GM12865 (cell line): ENCODE results near the gene CCSER1.
"Not testable (repeated sequence)": the region's sequence is repeated elsewhere in the genome, so short reads cannot be mapped to it uniquely, and the experiment has no call there.

ENCODE experiments used
- DNase-seq: peaks from one replicate; pipeline ENCODE4 v3.0.0; 2010; ENCODE audit warnings: low read depth
- H3K4me3 ChIP-seq: 2 replicates; pipeline ENCODE4 v1.5.1; 2011; ENCODE audit warnings: mild to moderate bottlenecking, low read depth, low read length, control low read depth
- TF ChIP-seq, protein P1 (sequence below): IDR thresholded peaks from 2 replicates; pipeline ENCODE4 v1.5.1; 2011; ENCODE audit warnings: low read length, control low read depth, low read depth, inconsistent platforms; ENCODE audit not compliant: insufficient read depth; ENCODE audit errors: missing control alignments

Gene CCSER1

DNA sequence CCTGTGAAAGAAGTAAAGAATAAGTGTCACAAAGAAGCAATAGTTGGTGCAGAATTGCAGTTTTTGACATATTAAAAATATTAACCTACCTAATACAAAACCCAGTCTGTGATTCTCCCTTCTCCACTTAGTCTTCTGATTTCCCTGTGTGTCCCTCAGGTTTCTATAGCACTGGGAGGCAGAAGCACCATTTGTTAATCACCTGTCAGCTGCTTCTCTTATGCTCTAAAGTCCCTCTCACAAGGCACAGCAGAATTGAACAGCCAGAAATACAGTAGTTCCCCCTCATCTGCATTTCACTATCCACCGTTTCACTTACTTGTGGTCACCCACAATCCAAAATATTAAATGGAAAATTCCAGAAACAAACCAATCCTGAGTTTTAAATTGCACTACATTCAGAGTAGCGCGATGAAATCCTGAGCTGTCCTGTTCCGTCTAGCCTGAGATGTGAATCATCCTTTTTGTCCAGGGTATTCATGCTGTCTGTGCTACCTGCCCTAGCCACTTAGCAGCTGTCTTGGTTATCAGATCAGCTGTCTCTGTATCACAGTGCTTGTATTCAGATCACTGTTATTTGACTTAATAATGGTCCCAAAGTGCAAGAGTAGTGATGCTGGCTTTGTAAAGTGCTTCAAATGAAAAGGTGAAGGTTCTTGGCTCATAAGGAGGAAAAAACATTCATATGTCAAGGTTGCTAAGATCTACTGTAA is 1192.5 kb downstream of the CCSER1 start:
- TF ChIP-seq, protein P1, sequence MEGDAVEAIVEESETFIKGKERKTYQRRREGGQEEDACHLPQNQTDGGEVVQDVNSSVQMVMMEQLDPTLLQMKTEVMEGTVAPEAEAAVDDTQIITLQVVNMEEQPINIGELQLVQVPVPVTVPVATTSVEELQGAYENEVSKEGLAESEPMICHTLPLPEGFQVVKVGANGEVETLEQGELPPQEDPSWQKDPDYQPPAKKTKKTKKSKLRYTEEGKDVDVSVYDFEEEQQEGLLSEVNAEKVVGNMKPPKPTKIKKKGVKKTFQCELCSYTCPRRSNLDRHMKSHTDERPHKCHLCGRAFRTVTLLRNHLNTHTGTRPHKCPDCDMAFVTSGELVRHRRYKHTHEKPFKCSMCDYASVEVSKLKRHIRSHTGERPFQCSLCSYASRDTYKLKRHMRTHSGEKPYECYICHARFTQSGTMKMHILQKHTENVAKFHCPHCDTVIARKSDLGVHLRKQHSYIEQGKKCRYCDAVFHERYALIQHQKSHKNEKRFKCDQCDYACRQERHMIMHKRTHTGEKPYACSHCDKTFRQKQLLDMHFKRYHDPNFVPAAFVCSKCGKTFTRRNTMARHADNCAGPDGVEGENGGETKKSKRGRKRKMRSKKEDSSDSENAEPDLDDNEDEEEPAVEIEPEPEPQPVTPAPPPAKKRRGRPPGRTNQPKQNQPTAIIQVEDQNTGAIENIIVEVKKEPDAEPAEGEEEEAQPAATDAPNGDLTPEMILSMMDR = no peak
- no peak for DNase-seq
- H3K4me3 ChIP-seq = no peak overlapping the region

DNA sequence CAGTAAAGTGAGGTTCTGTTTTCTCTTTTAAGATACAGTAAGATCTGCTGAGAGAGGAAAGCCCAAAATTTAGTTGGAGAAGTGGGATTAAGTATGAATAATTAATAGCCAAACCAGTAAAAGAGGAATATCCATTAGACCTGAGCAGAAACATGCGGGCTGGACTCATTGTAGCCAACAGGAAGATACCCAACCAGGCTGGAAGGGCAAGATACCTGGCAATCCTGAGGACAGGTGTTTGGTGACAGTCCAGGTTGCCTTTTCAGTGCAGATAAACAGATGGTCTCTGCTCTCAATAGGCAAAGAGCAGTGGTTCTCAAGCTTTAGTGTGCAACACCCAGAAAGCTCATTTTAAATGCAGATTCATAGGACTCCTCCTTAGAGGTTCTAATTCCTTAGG is 1195.8 kb downstream of the CCSER1 start:
- TF ChIP-seq, protein P1 = no peak
- H3K4me3 ChIP-seq = no peak overlapping the region
- no peak for DNase-seq

DNA sequence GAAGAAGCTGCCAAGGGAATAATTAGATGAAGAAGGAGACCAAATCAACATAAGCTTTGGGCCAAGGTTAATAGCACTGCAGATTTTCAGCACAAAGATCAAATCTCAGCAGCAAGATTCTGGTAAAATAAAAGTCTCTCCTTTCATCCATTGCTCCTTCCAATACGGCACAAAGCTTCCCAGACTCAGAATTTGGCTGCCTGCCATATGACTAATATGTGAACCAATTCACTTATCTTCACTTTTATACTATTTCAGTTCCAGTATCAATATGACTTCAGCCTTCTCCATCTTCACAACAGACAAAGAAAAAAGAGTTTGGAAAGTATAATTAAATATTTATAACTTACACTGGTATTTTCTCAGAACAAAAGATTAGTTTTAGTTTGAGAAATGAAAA is 1198.3 kb downstream of the CCSER1 start:
- DNase-seq = peak; percentile 15
- H3K4me3 ChIP-seq = no peak overlapping the region
- TF ChIP-seq, protein P1 = no peak

DNA sequence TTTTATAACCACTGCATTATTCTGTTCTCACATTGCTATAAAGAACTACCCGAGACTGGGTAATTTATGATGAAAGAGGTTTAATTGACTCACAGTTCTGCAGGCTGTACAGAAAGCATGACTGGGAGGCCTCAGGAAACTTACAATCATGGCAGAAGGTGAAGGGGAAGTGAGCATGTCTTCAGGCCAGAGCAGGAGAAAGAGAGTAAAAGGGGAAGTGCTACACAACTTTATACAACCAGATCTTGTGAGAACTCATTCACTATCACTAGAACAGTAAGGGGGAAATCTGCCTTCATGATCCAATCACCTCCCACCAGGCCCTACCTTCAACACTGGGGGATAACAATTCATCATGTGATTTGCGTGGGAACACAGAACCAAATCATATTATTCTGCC is 1199.0 kb downstream of the CCSER1 start:
- not testable (repeated sequence) for DNase-seq

DNA sequence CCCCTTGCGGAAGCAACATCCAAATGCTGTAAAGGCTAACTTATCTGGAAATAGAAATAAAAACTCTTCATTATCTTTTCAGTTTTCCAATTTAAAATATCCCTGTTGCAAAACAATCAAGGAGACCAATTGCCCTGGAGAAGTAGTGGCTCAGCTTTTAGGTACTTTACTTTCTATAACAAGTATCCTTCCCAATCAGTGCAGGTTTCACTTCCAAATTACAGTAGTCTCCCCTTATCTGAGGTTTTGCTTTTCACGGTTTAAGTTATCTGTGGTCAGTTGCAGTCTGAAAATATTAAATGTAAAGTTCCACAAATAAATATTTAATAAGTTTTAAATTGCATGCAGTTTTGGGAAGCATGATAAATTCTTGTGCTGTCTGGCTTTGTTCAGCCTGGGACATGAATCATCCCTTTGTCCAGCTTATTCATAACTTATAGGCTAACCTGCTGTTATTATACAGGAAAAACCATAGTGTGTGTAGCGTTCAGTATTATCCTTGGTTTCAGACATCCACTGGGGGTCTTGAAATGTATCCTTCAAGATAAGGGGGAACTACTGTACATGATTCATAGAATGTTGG is 1203.5 kb downstream of the CCSER1 start:
- no peak for DNase-seq
- no peak overlapping the region for H3K4me3 ChIP-seq
- TF ChIP-seq, protein P1 = no peak

More for the DNA sequence above, 1199.0 kb downstream of the CCSER1 start:
- H3K4me3 ChIP-seq = not testable (repeated sequence)

DNA sequence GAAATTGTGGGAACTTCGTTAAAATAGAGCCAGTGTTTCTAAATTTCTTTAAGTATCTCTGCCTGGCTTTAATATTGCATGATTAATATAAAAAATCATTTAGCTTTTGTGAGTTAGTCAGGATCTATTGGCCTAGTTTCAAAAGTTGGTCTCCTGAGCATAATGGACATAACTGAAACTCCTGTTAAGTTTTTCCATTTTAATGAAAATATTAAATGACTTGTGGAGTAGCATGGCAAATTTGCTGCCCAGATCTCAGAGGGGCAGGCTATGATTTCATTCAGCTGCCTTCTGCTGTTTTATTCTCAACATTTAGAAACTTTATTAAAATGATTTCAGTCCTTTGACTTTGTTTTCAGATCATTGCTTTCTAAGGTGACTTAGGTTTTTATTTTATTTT is 1213.6 kb downstream of the CCSER1 start:
- H3K4me3 ChIP-seq = no peak overlapping the region
- TF ChIP-seq, protein P1 = no peak
- no peak for DNase-seq

DNA sequence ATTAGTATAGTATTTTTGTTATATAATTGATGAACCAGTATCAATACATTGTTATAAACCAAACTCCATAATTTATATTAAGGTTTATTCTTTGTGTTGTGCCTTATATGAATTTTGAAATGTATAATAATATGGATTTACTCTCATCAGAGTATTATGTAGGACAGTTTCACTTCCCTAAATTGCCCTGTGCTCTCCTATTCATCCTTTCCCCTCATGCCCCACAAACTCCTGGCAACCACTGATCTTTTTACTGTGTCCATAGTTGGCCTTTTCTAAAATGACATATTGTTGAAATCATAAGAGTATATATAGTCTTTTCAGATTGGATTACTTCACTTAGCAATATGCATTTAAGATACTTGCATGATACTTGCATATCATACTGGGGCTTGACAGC is 1218.4 kb downstream of the CCSER1 start:
- H3K4me3 ChIP-seq = no peak overlapping the region
- TF ChIP-seq, protein P1 = no peak
- no peak for DNase-seq

DNA sequence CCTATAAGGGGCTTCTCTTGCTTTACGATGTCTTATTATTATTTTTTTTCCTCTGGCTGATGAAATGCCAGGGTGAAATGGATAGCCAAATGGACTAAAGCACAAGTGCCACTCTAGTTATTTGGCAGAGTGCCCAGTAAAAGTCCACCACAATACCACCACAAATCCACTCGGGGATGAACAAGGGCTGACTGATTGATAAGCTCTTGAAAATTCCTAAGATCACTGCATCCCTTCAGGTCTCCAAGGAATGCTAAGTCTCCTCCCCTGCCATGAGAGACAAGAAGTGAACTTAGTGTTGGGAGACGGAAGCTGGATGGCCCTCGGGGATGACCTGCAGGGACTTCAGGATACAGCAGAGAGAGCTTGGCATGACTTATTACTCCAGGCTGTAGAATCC is 1229.3 kb downstream of the CCSER1 start:
- peak overlapping the region; percentile 33 for H3K4me3 ChIP-seq
- DNase-seq = not testable (repeated sequence)

DNA sequence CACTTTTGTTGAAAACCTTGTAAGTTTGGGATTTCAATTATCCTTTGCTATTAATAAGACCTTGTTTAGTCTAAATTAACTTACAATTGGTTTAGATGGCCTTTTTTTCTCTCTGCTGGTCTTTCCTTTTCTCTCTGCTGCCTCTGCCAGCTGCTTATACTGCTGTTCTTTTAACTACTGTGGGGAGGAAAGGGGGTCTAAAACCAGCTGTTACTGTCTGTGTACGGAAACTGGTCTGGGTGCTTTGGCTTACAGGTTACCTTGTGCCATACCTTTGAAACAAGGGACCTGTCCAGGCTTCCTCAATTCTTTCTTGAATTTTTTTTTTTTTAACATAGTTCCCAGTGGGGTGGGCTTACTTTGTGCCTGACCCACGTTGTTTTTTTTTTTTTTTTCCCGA is 1230.8 kb downstream of the CCSER1 start:
- H3K4me3 ChIP-seq = peak overlapping the region; percentile 52
- peak; percentile 52 for DNase-seq

DNA sequence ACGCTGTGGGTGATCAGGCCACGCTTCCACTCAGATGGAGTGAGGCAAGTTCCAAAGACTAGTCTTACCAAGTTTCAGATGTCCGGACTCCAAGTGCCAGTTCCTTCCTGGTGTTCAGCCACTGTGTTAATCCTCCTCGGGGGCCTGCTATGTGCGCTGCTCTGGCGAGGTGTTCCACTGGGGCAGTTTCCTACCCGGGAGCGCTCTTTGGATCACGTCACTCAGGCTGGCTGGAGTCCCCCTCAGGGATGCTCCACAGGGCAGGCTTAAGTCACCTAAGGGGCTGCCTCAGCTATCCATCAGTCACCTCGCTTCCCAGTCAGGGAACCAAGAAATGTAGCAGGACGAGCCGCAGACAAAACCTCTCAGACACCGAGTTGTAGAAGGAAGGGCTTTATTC is 1231.4 kb downstream of the CCSER1 start:
- peak overlapping the region; percentile 52 for H3K4me3 ChIP-seq
- not testable (repeated sequence) for DNase-seq
